Measurements from ENCODE around the gene MARCKS. TPM values are rescaled to one million over a fixed set of nuclear protein-coding genes. Genes with fewer than 3 reads are reported as not detected.
"Not testable (repeated sequence)": the region's sequence is repeated elsewhere in the genome, so short reads cannot be mapped to it uniquely, and the experiment has no call there.

The MARCKS gene
- total RNA-seq, 3 donors from 2014 or later, result 131 to 245 (median 136) TPM

- intact Hi-C loops (cut with DNase I, micrococcal nuclease), result no loop called here
- ATAC-seq (peak; percentile 78), DNase-seq (peak; percentile 30 to 53 (median 52))
- TF ChIP-seq CTCF (IDR thresholded peaks at IDR 0.05), result no peak
- Histone ChIP-seq H3K4me1 (ENCODE audit: low read depth) (peaks cover 10% of the 10 kb centered on the region), H3K36me3 (ENCODE audit: low read depth) (no peaks in the 10 kb centered on the region), H3K4me3 (no peak overlapping the region), H3K9me3 (no peaks in the 10 kb centered on the region)
Measured at GRCh38 chr6:113903666-113904330, 46.7 kb downstream of the MARCKS start.

- intact Hi-C loops (cut with DNase I, micrococcal nuclease), result no loop called here
Measured at GRCh38 chr6:113907102-113907815, 50.1 kb downstream of the MARCKS start.

GRCh38 chr6:113908801-113909200, 51.7 kb downstream of the MARCKS start:
- intact Hi-C loops (cut with DNase I, micrococcal nuclease), result no loop called here
- H3K9me3 ChIP-seq, result no peaks in the 10 kb centered on the region
- no peak overlapping the region for H3K4me3 ChIP-seq
- peaks cover 4% of the 10 kb centered on the region for H3K4me1 ChIP-seq (ENCODE audit: low read depth)
- H3K36me3 ChIP-seq (ENCODE audit: low read depth), result no peaks in the 10 kb centered on the region
- DNase-seq (no peak), ATAC-seq (no peak)
- TF ChIP-seq CTCF (IDR thresholded peaks at IDR 0.05), result no peak

More at GRCh38 chr6:113907102-113907815, 50.1 kb downstream of the MARCKS start:
- peaks cover 6% of the 10 kb centered on the region for H3K4me1 ChIP-seq (ENCODE audit: low read depth)
- no peak overlapping the region for H3K4me3 ChIP-seq
- DNase-seq (no peak), ATAC-seq (no peak)
- H3K9me3 ChIP-seq, result no peaks in the 10 kb centered on the region
- H3K36me3 ChIP-seq (ENCODE audit: low read depth), result no peaks in the 10 kb centered on the region
- TF ChIP-seq CTCF (IDR thresholded peaks at IDR 0.05), result no peak

- no peak for ATAC-seq
- H3K4me1 ChIP-seq (ENCODE audit: low read depth), result no peaks in the 10 kb centered on the region
- no peak overlapping the region for H3K4me3 ChIP-seq
- peak in 1 of 3 donors; percentile 44 for DNase-seq
- H3K9me3 ChIP-seq, result no peaks in the 10 kb centered on the region
- intact Hi-C loops (cut with DNase I, micrococcal nuclease), result no loop called here
- H3K36me3 ChIP-seq (ENCODE audit: low read depth), result no peaks in the 10 kb centered on the region
- peak; percentile 29 for TF ChIP-seq CTCF (IDR thresholded peaks at IDR 0.05)
Measured at GRCh38 chr6:113909224-113909856, 52.2 kb downstream of the MARCKS start.

GRCh38 chr6:113910285-113910684, 53.1 kb downstream of the MARCKS start:
- H3K36me3 ChIP-seq (ENCODE audit: low read depth); H3K9me3 ChIP-seq; H3K4me3 ChIP-seq; DNase-seq; intact Hi-C loops (cut with DNase I, micrococcal nuclease); ATAC-seq; H3K4me1 ChIP-seq (ENCODE audit: low read depth): not testable (repeated sequence)

Other genes starting within 250 kb of the MARCKS start
- gene HDAC2, start 113.8 kb downstream of the MARCKS start, total RNA-seq, result 10 to 100 TPM; 49.3 to 76.2 (median 61.9) TPM